Osteocyte (in vitro differentiated cells): ENCODE data around the gene PRCD. TPM values are rescaled to one million over a fixed set of nuclear protein-coding genes. Genes with fewer than 3 reads are reported as not detected.

Experiments used
- DNase-seq: peaks from one replicate; pipeline ENCODE4 v3.0.0; 2021; ENCODE audit warnings: mixed read lengths; ENCODE audit not compliant: unreplicated experiment; ENCODE audit errors: extremely low spot score
- H3K27ac Mint-ChIP-seq: one replicate; pipeline ENCODE4 v1.8.0; 2021; ENCODE audit warnings: mild to moderate bottlenecking, mixed read lengths; ENCODE audit not compliant: unreplicated experiment
- H3K27me3 Mint-ChIP-seq: one replicate; pipeline ENCODE4 v1.8.0; 2021; ENCODE audit warnings: mixed read lengths; ENCODE audit not compliant: unreplicated experiment
- H3K36me3 Mint-ChIP-seq: one replicate; pipeline ENCODE4 v1.8.0; 2021; ENCODE audit warnings: mixed read lengths; ENCODE audit not compliant: unreplicated experiment
- H3K4me1 Mint-ChIP-seq: one replicate; pipeline ENCODE4 v1.8.0; 2021; ENCODE audit warnings: mixed read lengths; ENCODE audit not compliant: unreplicated experiment
- H3K4me3 Mint-ChIP-seq: one replicate; pipeline ENCODE4 v1.8.0; 2021; ENCODE audit warnings: mild to moderate bottlenecking, moderate library complexity, mixed read lengths; ENCODE audit not compliant: unreplicated experiment
- H3K9me3 Mint-ChIP-seq: one replicate; pipeline ENCODE4 v1.8.0; 2021; ENCODE audit warnings: mixed read lengths; ENCODE audit not compliant: unreplicated experiment
- total RNA-seq: library from RNA; stranded (reverse); gene quantifications from 2 replicates; pipeline ENCODE4 v1.2.1, GENCODE V29; 2021
- TF ChIP-seq, protein P1 (sequence below): fragments of 200-600 bp; sonication (generic); IDR thresholded peaks from 2 replicates; pipeline ENCODE4 v1.5.0; 2021; ENCODE audit warnings: antibody characterized with exemption, mild to moderate bottlenecking, moderate library complexity

Gene PRCD
- total RNA-seq, 1 donor from 2014 or later, result 1.3 TPM

DNA sequence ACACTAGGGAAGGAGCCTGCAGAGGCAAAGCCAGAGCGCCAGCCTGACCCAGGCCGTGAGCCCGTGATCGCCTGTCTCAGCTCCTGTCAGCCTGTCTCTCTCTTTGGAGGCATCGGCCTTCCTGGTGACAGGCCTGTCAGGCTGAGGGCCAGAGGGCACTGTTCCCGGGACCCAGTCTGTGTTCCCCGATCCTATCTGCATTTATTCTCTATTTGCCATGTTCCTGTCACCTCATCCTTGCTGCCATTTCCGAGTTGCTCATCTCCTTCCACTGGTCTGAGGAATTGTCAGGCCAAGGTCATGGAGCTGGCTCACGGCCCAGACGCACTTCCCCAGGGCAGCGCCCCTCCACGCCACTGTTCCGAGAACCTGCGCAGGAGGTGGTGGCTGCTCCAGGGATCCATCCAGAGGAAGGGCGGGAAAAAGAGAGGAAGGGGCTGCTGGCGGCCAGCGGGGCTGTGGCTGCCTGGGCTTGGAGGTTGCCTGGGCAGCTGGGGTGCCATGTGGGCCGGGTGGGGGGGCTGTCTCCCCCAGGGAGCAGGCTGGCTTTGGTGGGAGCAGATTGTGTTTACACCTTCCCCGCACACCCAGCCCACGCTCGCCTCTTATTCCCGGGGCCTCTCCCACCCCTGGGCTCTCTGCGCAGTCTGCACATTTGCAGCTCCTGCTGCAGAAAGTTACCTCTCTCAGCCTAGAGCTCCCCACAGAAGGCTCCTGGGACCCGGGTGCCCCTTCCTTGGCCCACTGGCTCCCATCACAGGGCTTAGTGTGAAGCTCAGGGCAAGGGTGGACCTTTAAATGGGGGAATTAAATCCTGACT is 4.9 kb downstream of the PRCD start:
- TF ChIP-seq, protein P1, sequence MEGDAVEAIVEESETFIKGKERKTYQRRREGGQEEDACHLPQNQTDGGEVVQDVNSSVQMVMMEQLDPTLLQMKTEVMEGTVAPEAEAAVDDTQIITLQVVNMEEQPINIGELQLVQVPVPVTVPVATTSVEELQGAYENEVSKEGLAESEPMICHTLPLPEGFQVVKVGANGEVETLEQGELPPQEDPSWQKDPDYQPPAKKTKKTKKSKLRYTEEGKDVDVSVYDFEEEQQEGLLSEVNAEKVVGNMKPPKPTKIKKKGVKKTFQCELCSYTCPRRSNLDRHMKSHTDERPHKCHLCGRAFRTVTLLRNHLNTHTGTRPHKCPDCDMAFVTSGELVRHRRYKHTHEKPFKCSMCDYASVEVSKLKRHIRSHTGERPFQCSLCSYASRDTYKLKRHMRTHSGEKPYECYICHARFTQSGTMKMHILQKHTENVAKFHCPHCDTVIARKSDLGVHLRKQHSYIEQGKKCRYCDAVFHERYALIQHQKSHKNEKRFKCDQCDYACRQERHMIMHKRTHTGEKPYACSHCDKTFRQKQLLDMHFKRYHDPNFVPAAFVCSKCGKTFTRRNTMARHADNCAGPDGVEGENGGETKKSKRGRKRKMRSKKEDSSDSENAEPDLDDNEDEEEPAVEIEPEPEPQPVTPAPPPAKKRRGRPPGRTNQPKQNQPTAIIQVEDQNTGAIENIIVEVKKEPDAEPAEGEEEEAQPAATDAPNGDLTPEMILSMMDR, result no peak
- Mint-ChIP-seq H3K27me3 (no peaks in the 10 kb centered on the region), H3K4me1 (peaks cover 25% of the 10 kb centered on the region), H3K27ac (peak overlapping the region; percentile 55), H3K9me3 (no peaks in the 10 kb centered on the region), H3K36me3 (no peaks in the 10 kb centered on the region), H3K4me3 (no peak overlapping the region)
- DNase-seq, result no peak

DNA sequence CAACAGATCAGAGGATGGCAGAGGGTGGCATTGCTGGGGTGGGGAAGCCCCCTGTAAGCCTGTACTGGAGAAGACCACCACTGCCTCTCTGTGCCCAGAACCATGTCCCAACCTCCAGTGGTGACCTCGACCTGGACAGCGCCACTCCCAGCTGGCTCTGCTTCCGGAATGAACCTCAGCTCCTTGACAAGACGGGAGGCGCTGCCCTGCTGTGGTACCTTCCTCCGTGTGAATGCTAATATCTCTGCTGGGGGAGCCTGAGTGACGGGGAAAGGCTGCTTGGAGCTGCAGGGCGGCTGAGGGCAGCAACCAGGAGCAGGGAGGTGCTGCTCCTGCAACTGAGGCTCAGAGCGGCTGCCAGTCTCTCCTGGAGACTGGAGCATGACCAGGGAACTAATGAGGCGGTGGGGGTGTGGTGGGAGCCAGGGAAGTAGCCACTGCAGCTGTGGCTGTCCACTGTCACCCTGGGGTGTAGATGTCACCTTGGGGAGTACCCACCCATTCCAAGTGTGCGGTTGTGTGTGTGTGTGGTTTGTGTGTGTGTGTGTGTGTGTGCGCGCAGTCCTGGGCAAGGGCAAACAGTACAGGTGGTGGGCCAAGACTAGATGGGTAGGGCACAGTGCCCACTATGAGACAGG is 6.2 kb downstream of the PRCD start:
- Mint-ChIP-seq H3K27me3 (no peaks in the 10 kb centered on the region), H3K4me3 (no peak overlapping the region), H3K36me3 (peaks cover 2% of the 10 kb centered on the region), H3K27ac (no peak overlapping the region), H3K9me3 (no peaks in the 10 kb centered on the region), H3K4me1 (peaks cover 21% of the 10 kb centered on the region)
- TF ChIP-seq, protein P1, result no peak
- DNase-seq, result no peak

DNA sequence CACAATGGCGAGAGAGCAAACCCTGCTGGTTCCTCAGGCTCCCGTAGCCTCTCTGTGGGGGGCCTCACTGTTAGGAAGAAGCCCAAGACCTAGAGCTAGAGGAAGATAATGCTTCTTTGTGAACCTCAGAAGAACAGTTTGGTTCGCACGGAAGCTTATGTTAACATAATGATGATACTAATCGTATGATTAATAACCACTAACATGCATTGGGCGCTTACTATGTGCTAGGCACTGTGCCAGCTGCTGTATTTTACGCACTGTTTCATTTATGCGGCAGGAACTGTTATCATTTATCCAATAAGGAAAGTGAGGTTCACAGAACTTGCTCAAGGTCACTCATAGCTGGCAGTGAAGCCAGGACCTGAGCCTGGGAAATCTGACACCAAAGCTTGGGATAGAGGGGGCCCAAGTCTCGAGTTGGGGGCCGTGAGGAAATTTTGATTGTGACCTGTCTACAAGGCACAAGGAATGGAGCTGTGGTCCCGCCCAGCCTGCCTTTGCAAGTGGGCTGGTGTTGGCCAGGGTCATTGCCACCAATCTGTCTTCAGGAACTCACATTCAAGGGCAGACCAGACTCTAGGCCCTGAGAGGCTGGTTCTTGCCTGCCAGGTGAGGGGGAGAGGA is 6.8 kb downstream of the PRCD start:
- Mint-ChIP-seq H3K4me3 (no peak overlapping the region), H3K27ac (no peak overlapping the region), H3K9me3 (no peaks in the 10 kb centered on the region), H3K36me3 (peaks cover 3% of the 10 kb centered on the region), H3K4me1 (peaks cover 22% of the 10 kb centered on the region), H3K27me3 (no peaks in the 10 kb centered on the region)
- DNase-seq, result no peak
- TF ChIP-seq, protein P1, result no peak

DNA sequence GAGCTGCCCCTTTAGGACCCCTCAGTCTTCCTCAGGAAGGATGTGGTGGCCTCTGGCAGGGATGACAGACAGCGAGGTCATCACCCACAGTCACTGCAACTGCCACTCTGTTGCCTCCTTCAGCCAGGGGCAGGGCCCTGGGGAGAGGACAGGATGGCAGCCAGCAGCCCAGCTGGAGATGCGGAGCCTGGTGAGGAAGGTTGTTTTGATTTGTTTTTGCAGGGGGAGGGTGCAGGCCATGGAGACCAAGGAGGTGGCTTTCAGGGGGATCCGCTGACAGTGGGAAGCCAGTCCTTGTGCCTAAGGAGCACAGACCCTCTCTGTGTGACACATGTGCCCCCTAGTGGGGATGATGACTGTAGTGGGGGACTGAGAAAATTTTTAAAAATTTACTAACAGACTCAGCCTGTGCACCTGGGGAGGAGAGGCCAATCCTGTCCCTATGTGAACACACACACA is 7.4 kb downstream of the PRCD start:
- Mint-ChIP-seq H3K9me3 (no peaks in the 10 kb centered on the region), H3K4me3 (no peak overlapping the region), H3K4me1 (peaks cover 22% of the 10 kb centered on the region), H3K27ac (no peak overlapping the region), H3K27me3 (no peaks in the 10 kb centered on the region), H3K36me3 (peaks cover 3% of the 10 kb centered on the region)
- no peak for DNase-seq
- TF ChIP-seq, protein P1, result peak; percentile 79
